Measurements from ENCODE around the gene PREPL. TPM values are rescaled to one million over a fixed set of nuclear protein-coding genes. Genes with fewer than 3 reads are reported as not detected.

The PREPL gene
- polyA plus RNA-seq, 3 donors = 144 to 187 (median 148) TPM

DNA sequence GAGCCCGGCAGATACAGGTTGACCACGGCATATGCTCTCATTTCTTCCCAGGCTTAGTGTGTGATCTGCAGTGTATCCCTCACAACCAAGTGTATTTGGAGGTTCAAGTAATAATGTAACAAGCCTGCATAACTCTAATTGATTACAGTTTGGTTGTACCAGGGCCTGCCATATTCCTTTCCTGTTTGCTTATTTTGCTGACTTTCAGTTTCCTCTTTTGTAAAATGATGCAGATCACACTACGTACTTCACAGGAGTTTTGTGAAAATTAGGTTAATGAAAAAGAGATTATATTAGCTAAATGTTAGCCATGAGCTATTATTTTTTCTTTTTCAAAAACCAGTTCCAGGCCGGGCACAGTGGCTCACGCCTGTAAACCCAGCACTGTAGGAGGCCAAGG is 60.2 kb downstream of the PREPL start:
- DNase-seq = no peak

DNA sequence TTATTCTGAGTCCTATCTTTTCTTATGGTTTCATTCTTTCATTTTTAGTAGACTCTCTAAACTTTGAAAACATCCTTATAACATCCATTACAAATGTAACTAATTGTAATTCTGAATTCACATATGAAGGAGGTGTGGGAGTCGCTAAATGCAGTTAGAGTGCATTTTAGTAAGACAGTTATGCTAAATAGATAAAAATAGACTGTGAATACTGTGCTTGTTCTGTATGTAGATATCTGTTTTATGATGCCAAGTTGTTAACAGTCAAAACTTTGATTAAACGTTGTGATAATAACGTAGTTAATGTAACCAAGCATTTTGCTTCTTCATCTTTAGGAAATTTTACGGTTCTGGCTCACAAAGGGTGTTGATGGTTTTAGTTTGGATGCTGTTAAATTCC is 61.7 kb downstream of the PREPL start:
- no peak for DNase-seq

DNA sequence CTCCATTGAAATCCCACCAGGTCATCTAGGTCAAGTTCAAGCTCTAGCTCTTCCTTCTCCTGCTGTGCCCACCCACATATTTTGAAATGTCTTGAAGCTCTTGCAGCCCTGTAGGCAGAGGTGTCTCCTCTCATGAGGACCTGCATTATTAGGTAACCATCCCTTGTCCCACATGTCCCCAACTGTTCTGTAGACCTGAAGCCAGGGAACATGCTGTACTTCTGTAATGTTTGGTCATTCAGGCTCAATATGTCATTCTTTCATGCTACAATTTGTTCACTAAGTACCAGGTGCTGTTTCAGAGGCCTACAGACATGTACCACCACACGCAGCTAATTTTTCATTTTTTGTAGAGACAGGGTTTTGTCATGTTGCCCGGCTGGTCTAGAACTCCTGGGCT is 63.9 kb downstream of the PREPL start:
- no peak for DNase-seq

DNA sequence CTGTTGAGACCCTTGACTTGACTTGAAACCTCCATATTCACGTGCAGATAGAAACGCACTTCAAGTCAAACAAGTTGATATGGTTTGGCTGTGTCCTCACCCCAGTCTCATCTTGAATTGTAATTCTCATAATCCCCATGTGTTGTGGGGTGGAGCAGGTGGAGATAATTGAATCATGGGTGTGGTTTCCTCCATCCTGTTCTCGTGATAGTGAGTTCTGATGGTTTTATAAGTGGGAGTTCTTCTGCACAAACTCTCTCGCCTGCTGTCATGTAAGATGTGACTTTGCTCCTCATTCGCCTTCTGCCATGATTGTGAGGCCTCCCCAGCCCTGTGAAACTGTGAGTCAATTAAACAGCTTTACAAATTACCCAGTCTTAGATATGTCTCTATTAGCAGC is 64.6 kb downstream of the PREPL start:
- DNase-seq = no peak

DNA sequence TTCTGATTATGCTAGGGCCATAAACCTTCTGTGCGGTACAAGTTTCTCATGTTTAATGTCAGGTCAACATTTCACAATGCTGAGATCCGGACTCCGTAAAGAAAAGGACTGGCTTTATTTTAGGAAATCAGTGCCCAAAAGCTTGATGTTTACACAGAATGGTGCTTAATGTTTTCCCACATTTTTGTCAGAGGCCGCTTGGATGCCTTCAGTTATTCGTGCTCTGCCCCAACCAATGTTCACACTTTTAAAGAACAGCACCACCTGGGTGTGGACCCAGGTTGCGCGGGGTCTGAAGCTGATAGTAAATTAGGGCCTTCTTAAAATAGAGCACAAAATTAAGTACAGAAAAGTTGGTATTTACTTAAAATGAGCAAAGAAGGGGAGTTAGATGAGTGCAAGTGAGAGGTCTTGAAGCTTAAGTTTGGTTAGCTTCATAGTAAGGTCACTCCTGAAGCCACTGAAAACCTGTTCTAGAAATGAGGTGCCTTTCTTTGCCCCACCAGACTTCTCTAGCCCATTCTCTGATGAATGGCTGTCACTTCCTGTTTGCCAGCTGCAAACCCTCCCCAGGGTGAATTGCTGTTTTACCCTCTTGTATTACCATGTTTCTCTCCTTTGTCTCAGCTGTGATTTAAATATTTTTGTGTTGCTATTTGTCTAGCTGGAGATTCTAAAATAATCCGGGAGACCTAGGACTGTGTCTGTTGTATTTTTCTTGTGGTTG is 65.5 kb downstream of the PREPL start:
- DNase-seq = no peak

DNA sequence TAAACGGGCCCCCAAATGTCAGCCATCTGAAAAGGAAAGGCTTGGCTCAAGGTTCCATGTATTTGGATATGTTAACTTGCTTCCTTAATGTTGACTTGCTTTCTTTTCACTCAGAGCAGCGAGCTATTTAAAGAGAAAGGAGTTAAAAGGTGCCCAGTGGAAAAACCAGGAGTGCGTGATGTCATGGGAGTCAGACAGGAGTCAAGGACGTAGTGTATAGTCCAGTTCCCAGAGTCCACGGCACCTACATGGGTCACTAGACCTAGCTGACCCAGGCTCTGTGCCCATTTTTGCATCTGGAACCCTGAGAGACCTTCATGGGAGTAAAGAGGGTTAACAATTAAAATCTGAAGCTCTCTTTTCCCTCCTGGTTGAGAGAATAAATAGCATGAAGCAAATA is 66.2 kb downstream of the PREPL start:
- no peak for DNase-seq

DNA sequence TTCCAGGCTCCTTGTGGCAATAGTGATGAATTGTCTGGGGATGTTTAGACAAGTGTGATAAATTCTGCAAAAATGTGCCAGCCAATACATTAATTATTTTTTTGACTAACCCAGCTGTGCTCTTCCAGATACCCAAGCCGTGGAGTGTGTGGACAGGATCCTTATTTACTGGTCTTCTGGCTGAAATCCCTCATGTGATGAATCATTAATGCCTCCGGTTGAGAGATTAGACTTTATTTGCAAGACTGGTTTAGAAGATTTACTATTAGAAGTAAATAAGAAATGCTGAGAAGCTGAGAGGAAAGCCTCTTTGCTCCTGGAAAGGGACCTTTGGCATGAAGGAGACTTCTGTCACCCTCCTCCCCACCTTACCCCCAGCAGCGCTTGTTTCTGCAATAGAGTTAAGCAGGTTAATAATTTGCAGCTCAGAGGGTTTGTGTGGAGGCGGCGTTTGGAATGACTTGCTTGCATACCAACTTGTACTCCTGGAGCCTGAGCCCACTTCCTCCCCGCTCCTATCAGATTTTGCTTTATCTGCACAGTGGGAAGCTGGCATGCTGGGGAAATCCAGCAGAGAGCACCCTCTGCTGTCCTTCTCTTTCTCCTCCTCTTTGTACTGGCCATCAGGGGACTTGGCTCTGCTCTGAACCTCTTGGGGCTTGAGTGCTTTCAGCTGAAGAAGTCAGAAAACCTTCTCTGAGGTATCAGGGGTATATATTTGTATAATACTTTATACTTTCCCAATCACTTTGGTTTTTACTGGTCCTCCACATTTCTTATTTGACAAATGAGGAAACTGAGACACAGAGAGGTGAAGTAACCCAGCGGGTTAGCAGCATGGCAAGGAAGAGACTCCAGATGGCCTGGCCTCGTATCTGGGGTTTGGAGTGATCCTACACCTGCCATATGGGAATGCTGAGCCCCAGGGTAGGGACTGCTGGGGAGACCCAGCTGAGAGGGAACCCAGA is 69.7 kb downstream of the PREPL start:
- peak; percentile 82 for DNase-seq

DNA sequence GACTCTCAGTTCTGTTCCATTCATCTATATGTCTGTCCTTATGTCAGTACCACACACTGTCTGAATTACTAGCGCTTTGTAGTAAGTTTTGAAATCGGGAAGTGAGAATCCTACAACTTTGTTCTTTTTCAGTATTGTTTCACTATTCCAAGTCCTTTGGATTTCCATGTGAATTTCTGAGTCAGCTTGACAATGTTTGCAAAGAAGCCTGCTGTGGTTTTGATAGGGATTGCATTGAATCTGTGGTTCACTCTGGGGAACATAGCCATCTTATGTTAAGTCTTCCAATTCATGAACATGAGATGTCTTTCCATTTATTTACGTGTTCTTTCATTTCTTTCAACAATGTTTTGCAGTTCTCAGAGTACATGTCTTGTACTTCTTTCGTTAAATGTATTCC is 71.0 kb downstream of the PREPL start:
- no peak for DNase-seq

DNA sequence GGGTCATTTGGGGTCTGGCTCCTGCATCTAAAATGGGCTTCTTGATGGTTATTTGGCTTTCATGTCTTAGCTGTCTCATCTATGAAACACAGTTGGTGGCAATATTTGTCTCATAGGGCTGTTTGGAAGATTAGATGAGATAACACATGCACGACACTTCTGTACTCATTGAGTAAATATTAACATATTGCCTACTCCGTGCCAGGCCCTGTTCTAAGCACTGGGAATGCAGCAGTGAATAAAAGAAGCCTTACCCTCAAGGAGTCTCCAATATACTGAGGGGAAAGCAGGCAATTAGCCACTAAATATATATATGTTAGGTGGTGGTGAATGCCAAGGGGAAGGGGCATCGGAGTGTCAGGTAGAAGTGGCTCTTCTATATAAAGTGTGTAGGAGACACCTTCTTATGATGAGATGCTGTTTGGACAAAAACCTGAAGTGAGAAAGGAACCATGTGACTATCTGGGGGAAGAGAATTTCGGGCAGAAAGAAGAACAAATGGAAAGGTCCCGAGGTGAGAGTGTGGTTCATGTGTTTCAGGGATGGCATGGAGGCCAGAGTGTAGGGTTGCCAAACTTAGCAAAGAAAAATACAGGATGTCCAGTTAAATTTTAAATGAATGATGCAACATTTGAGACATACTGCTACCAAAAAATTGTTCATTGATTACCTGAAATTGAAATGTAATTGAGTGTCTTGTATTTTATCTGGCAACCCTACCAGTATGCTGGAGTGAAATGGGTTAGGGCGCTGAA is 74.2 kb downstream of the PREPL start:
- DNase-seq = no peak

DNA sequence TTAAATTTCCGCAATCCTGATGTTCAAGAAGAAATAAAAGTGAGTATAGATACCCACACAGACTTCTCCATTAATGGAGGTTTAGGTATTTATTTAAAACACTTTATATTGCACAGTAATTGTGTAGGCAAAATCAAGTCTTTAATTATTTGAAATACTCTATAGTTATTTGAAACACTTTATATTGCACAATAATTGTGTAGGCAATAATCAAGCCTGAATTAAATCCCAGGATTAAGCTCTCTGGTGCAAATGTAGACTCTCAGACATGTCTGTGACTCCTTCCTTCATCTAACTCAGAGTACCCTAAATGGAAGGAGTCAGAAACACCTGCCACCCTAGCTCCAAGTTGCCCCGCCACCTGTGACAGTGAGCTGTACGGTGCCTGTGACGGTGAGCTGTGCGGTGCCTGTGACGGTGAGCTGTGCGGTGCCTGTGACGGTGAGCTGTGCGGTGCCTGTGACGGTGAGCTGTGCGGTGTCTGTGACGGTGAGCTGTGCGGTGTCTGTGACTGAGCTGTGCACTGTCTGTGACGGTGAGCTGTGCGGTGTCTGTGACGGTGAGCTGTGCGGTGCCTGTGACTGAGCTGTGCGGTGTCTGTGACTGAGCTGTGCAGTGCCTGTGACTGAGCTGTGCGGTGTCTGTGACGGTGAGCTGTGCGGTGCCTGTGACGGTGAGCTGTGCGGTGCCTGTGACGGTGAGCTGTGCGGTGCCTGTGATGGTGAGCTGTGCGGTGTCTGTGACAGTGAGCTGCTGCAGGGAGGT is 75.0 kb downstream of the PREPL start:
- DNase-seq = no peak

DNA sequence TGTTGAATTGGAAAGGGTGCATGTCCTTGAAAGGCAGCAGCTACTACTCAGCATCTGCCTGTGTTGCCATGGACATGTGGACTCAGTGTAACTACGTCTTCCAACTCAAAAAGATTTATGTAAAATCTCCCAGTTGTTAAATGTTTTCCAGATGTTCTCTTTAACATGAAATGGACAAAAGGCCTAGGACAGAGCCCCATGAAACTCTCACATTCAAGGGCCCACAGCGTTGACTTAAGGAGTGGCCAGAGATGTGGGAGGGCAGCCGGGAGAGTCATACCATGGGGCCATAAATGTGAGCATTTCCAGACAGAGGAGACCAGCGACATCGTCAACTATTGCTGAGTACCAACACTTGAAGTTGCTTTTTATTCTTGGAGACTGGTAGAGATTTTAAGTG is 76.1 kb downstream of the PREPL start:
- no peak for DNase-seq

DNA sequence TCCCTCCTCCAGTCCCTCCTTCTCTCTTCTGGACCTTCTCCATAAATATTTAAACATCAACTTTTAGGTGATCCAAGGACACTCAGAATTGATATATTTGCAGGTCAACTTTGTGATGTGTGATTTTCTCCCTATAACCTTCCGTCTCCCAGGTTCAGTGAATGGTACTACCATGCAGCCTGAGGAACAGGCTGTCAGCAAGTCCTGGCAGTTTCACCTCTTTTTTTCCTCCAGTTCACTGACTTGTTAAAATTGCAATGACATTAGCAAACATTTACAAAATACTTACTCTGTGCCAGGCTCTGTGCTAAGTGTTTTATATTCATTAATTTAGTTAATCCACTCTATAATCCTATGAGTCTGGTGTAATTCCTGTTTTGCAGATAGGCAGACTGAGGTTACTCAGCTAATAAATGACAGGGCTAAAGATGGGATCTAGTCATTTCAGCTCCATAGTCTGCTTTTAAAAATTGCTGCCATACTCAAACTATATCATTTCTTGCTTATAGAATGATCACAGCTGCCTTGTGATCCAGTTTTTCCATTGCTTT is 78.1 kb downstream of the PREPL start:
- DNase-seq = no peak

DNA sequence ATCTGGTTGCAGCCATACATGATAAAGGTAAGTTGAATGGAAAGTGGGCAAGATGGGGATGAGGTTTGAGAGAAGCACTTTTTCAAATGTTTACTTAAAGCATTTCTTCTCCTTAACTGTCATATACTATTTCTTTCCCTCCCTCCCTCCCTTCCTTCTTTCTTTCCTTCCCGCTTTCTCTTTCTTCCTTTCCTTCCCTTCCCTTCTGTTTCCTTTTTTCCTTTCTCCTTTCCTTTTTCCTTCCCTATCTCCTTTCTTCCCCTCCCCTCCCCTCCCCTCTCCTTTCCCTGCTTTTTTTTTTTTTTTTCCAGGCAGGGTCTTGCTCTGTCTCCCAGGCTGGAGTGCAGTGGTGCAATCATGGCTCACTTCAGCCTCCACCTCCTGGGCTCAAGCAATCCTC is 80.4 kb downstream of the PREPL start:
- no peak for DNase-seq

DNA sequence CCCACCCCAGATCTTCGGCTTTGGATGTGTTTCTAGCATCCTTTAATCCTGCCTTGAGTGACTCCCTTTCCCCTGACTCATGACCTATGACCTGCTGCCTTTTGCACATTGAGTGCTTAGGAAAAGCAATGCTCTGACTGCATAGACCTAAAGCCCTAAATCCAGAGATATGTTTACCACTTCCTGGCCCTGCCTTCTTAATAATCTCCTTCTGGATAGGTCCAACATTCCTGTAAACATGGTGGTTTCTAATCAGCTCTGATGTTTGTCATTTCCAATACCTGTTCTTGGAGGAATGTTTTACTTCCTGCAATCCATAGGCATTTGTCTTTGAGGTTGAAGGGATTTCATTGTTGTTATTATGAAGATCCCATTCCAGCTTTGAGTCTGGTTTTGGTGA is 83.8 kb downstream of the PREPL start:
- no peak for DNase-seq

DNA sequence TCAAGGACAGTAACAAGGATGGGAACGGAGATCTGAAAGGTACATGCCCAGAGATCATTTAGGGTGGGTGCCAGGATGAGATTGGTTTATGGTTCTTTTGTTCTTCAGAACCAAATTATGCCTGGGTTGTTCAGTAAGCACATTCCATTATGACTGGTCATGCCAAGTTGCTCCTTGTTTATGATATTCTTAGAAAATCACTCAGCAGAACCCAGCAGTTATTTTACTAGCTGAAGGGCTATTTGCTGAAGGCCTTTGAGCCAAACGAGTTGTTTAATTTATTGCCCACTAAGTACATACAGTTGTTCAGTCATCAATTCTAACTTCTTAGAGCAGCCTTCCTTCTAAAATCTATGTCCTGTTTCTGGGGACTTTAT is 85.4 kb downstream of the PREPL start:
- DNase-seq = no peak

DNA sequence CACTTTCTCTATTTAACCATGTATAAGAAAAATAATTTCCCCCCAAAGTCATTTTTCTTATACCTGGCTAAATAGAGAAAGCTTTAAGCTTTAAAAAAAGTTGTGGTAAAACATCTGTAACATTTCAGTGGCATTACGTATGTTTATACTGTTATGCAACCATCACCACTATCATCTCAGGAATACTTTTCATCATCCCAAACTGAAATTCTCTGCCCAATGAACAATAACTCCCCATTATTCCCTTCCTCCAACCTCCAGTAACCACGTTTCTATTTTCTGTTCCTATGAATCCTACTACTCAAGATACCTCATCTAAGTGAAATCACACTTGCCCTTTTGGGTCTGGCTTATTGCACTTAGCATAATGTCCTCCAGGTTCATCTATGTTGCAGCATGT is 87.7 kb downstream of the PREPL start:
- DNase-seq = no peak

DNA sequence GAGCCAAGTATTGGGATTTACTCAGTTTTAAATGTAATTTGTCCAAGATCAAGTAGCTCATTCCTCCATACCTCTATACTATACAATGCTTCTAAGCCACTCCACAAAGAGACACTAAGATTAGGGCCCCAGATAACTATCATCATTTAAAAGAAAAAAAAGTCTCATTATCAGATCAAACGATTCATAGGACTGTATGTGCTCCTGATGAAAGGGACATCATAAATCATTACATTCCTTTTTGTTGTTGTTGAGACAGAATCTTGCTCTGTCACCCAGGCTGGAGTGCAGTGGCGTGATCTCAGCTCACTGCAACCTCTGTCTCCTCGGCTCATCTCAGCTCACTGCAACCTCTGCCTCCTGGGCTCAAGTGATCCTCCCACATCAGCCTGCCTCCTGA is 88.2 kb downstream of the PREPL start:
- DNase-seq = no peak

DNA sequence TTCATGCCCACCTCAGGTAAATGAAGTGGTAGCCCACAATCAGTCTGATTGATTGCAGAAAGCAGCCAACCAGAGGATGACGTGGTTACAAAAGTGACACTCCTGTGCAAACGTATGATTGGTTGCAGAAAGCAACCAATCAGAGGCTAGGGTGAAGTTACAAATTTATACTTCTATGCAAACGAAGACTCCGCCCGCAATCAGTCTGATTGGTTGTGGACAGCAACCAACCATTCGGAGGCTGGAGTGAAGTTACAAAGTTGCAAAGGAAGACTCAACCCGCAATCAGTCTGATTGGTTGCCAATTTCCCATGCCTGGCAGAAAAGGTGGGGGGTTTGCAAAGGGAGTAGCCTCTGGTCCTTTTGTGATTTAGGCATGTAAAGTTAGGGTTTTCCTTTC is 90.0 kb downstream of the PREPL start:
- no peak for DNase-seq

DNA sequence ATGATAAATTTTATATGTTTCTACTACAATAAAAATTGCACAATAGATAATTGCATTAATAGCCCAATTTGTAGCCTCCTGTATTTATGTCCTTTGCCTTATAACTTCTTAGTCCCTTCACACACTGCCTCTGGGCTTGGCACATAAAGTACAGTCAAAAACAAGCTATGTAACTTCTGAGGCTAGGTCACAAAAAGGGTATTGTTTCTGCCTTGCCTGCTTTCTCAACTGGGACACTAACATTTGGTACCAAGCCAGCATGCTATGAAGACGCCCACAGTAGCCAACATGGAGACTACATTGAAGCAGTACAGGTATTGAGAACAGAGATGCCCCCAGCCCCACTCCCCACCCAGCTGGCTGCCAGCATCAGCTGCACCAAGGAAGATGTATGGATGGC is 91.5 kb downstream of the PREPL start:
- DNase-seq = no peak

DNA sequence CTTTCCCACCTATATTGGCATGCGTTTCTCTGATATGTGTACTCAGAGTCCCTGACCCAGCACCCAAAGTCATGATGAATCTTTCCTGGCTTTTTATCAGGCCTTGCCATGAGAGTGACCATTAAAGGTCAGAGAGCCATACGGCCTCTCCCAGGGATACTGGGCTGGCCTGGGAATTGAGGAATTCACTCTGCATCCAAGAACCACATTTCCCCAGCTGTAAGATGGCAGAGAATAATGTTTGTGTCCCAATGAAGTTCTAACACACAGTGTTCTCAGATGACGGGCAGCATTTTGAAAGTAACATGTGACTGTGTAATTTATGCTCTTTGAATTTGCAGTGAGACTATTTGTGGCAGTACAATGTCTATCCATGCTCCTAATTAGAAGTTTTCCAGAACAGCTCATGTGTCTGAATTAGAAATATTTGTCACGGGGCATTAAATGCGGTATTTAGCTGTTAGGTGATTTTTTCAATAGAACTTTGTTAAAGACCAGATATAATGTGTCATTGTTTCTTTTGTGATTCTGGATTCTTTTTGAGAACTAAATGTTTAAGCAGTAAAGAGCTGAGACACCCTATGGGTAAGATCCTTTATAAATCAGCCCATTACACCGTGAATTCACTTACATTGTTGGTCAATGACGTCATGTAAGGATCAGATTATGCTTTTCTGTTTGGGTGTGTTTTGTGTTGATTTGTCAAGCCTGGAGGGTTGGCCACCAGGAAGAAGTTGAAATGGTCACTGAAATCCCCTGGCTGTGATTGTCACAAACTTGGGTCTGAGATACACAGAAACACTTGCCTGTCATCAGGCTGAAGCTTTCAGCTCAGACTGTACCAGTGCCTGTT is 93.3 kb downstream of the PREPL start:
- peak; percentile 48 for DNase-seq

All from renal pelvis (tissue), 4 donors.